ENCODE results near the gene OR1F1. TPM values are rescaled to one million over a fixed set of nuclear protein-coding genes. Genes with fewer than 3 reads are reported as not detected.

OR1F1 gene
- total and polyA plus RNA-seq, 2 experiments from 2014 or later: 0.38 TPM; not detected in 1

- H3K9me2 ChIP-seq (ENCODE audit: insufficient read depth): no peaks in the 10 kb centered on the region
- no peaks in the 10 kb centered on the region for H3K36me3 ChIP-seq (ENCODE audit: insufficient read depth)
- peaks cover 19% of the 10 kb centered on the region for H3F3A ChIP-seq (replicated peaks; ENCODE audit: low read depth)
- peaks cover 27% of the 10 kb centered on the region for H3K27me3 ChIP-seq (ENCODE audit: insufficient read depth)
- no peak overlapping the region for H3K4me2 ChIP-seq
- H3K4me1 ChIP-seq (ENCODE audit: insufficient read depth): no peaks in the 10 kb centered on the region; the same call in 1 of the 2 replicates
- Mint-ChIP-seq H3K4me1 (peaks cover 2% of the 10 kb centered on the region; the same call in 2 of the 3 replicates), H3K27me3 (ENCODE audit: insufficient read depth, low read depth, poor library complexity) (peaks cover 32% of the 10 kb centered on the region), H3K36me3 (ENCODE audit: low read depth) (peaks cover 5% of the 10 kb centered on the region; the same call in 1 of the 3 replicates), H3K27ac (no peak overlapping the region), H3K9me3 (peaks cover 25% of the 10 kb centered on the region), H3K4me3 (no peak overlapping the region; the same call in 2 of the 3 replicates)
- ATAC-seq (no peak), DNase-seq (ENCODE audit: low spot score) (no peak)
- H2AFZ ChIP-seq: no peak overlapping the region
- no peak overlapping the region for H3K27ac ChIP-seq (ENCODE audit: low read depth)
- H3K79me2 ChIP-seq (replicated peaks; ENCODE audit: insufficient read depth): no peaks in the 10 kb centered on the region
- H4K20me1 ChIP-seq (replicated peaks; ENCODE audit: insufficient read depth): no peaks in the 10 kb centered on the region; the same call in 1 of the 2 replicates
- no peak for TF ChIP-seq ZNF331 (CRISPR knock-in tag; IDR thresholded peaks at IDR 0.05; ENCODE audit: low read depth)
- TF ChIP-seq EZH2phosphoT487 (IDR thresholded peaks at IDR 0.05; ENCODE audit: unreplicated experiment): no peak
- no peak for TF ChIP-seq ETS1 (IDR thresholded peaks at IDR 0.05)
- no peak for TF ChIP-seq CTCF (conservative IDR thresholded peaks at IDR 0.05; ENCODE audit: low read depth in 2 of 2)
- TF ChIP-seq EZH2 (IDR thresholded peaks at IDR 0.05; ENCODE audit: low read depth, unreplicated experiment): no peak
- H3K4me3 ChIP-seq: no peak overlapping the region
These were observed 22.7 kb upstream of the OR1F1 start for GRCh38 chr16:3165111-3165822.

GRCh38 chr16:3166505-3166886, 21.5 kb upstream of the OR1F1 start:
- no peak for ATAC-seq
- peaks cover 39% of the 10 kb centered on the region for H3K27me3 Mint-ChIP-seq (ENCODE audit: insufficient read depth, low read depth, poor library complexity)
- H3K27ac ChIP-seq (ENCODE audit: low read depth): no peak overlapping the region
- TF ChIP-seq EZH2 (IDR thresholded peaks at IDR 0.05; ENCODE audit: low read depth, unreplicated experiment) (no peak), ZNF331 (CRISPR knock-in tag; IDR thresholded peaks at IDR 0.05; ENCODE audit: low read depth) (no peak), POLR2AphosphoS5 (IDR thresholded peaks at IDR 0.05; ENCODE audit: low read depth) (no peak), JUNB (IDR thresholded peaks at IDR 0.05; ENCODE audit: unreplicated experiment) (no peak), EZH2phosphoT487 (IDR thresholded peaks at IDR 0.05; ENCODE audit: unreplicated experiment) (no peak), REST (IDR thresholded peaks at IDR 0.05; ENCODE audit: unreplicated experiment) (no peak), STAT1 (IDR thresholded peaks at IDR 0.05; ENCODE audit: unreplicated experiment) (no peak), ZNF114 (CRISPR knock-in tag; IDR thresholded peaks at IDR 0.05) (no peak), CTCF (conservative IDR thresholded peaks at IDR 0.05; ENCODE audit: low read depth in 2 of 2) (no peak)

More at GRCh38 chr16:3166505-3166886, 21.5 kb upstream of the OR1F1 start:
- DNase-seq (ENCODE audit: low spot score): no peak
- Histone ChIP-seq H3K4me3 (no peak overlapping the region), H3K4me1 (ENCODE audit: insufficient read depth) (no peaks in the 10 kb centered on the region; the same call in 1 of the 2 replicates), H3K9me2 (ENCODE audit: insufficient read depth) (no peaks in the 10 kb centered on the region), H3F3A (replicated peaks; ENCODE audit: low read depth) (peaks cover 25% of the 10 kb centered on the region), H2AFZ (no peak overlapping the region), H3K27me3 (ENCODE audit: insufficient read depth) (peaks cover 37% of the 10 kb centered on the region), H3K4me2 (no peak overlapping the region), H3K36me3 (ENCODE audit: insufficient read depth) (no peaks in the 10 kb centered on the region), H3K79me2 (replicated peaks; ENCODE audit: insufficient read depth) (no peaks in the 10 kb centered on the region), H4K20me1 (replicated peaks; ENCODE audit: insufficient read depth) (no peaks in the 10 kb centered on the region; the same call in 1 of the 2 replicates)
- Mint-ChIP-seq H3K4me3 (no peak overlapping the region), H3K36me3 (ENCODE audit: low read depth) (peaks cover 5% of the 10 kb centered on the region; the same call in 1 of the 3 replicates), H3K9me3 (peaks cover 25% of the 10 kb centered on the region), H3K27ac (no peak overlapping the region), H3K4me1 (peaks cover 7% of the 10 kb centered on the region)
